DMS 273 treated with DMSO at 0.1 percent for 48 hours (cell line): ENCODE results near the gene PRKCG.
"Not testable (repeated sequence)": the region's sequence is repeated elsewhere in the genome, so short reads cannot be mapped to it uniquely, and the experiment has no call there.

Source experiments
- DNase-seq: peaks from one replicate; lab custom pipeline; 2025; lab: John Stamatoyannopoulos, UW

PRKCG gene

DNA sequence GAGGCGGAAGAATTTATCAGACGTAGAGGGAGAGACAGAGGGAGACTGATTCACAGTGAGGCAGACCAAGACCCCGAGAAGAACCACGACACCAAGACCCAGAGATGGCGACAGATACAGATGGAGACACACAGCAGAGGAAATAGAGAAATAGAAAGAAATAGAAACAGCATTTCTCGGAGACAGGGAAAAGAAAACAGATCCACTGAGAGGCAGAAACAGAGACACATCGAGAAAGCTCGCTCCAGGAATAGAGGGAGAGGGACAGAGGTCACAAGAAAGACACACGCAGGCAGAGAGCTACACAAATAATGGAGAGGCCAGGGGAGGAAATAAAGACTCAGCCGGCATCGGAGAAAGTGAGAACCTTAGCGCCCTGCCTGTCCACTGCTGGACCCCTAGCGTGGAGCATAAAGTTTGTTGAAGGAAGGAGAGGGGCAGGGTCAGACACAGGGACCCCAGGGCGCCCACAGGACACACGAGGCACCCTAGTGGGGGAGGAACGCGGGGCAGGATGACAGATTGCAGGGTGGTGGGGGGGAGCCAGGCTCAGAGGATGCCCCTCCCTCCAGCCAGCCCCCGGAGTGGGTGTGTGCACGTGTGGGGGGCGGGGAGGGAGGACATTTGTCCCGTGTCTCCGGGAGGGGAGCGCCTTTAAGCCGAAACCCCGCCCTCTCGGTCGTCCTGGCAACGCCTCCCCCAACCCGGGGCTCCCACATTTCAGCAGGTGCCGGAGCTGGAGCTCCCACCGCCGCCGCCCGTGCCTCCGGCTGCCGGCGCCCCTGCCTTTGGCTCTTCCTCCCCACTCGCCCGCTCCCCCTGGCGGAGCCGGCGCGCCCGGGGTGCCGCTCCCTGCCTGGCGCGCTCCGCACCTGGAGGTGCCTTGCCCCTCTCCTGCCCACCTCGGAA is at the start of gene PRKCG:
PRKCG (plus strand) TSS at position 716 of the 909 bp plus-strand sequence. CDS start 298 bp downstream, outside the sequence.
- DNase-seq, result no peak

DNA sequence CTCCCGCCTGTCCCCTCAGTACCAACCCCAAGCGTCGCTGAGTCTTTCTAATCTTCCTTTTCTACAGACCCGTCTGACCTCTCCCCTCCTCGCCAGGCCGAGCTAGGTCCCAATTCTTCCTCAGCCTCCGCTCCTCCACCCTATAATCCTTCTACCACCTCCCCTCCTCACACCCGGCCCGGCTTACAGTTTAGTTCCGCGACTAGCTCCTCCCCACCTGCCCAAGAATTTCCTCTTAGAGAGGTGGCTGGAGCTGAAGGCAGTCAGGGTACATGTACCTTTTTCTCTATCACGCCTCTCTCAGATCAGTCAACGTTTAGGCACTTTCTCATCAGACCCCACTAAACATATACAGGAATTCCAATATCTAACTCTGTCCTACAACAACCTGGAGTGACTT is 49.1 kb upstream of the PRKCG start:
- DNase-seq, result not testable (repeated sequence)

DNA sequence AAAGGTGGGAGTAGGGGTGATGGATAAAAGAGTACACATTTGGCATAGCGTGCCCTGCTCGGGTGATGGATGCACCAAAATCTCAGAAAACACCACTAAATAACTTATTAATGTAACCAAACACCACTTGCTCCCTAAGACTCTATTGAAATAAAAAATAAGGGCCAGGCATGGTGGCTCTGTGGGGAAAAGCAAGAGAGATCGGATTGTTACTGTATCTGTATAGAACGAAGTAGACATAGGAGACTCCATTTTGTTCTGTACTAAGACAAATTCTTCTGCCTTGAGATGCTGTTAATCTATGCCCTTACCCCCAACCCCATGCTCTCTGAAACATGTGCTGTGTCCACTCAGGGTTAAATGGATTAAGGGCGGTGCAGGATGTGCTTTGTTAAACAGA is 43.6 kb upstream of the PRKCG start:
- DNase-seq, result not testable (repeated sequence)

DNA sequence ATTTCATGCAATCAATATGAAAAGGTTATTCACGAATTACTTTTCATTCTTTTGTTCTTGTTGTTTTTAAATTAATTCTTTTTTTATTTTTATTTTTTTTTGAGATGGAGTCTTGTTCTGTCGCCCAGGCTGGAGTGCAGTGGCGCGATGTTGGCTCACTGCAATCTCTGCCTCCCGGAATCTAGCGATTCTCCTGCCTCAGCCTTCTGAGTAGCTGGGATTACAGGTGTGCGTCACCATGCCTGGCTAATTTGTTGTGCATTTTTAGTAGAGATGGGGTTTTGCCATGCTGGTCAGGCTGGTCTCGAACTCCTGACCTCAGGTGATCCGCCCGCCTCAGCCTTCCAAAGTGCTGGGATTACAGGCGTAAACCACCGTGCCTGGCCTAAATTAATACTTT is 41.8 kb upstream of the PRKCG start:
- not testable (repeated sequence) for DNase-seq

DNA sequence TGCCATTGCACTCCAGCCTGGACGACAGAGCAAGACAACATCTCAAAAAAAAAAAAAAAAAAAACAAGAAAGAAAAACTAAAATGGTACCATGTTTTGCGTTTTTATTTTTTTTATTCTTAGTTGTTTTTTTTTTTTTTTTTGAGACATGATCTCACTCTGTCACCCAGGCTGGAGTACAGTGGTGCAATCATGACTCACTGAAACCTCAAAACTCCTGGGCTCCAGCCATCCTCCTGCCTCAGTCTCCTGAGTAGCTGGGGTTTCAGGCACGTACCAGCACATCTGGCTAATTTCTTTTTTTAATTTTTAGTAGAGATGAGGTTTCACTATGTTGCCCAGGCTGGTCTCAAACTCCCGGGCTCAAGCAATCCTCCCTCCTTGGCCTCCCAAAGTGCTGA is 41.1 kb upstream of the PRKCG start:
- not testable (repeated sequence) for DNase-seq

DNA sequence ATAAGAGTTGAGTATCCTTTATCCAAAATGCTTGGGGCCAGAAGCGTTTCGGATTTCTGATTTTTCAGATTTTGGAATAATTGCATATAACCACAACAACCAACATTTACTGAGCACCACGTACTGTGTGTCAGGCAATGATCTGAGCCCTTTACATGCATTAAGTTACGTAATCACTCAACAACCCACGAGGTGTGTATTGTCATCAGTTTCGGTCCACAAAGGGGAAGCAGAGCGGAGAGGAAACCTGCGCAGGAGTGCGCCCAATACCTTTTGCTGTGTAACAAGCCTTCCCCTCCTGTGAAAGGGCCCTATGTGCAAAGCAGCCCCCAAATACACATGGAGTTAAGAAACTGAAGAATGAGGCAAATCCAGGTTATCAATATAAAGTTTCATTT is 37.1 kb upstream of the PRKCG start:
- no peak for DNase-seq

DNA sequence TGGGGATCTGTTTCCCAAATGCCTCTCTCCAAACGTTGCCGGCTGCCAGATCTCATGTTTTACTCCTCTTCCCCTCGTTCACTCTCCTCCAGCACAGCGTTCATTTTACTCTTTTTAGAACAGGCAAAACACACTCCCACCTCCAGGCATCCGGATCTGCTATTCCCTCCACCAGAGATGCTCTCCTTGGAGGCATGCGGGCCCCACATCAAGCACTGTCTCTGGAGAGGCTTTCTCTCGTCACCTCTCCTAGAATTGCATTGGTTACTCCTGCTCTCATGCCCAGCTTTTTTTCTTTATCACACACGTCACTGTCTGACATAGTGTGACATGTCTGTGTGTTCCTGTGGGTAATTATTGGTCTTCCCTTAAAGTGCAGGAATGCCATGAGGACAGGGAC is 34.4 kb upstream of the PRKCG start:
- no peak for DNase-seq

DNA sequence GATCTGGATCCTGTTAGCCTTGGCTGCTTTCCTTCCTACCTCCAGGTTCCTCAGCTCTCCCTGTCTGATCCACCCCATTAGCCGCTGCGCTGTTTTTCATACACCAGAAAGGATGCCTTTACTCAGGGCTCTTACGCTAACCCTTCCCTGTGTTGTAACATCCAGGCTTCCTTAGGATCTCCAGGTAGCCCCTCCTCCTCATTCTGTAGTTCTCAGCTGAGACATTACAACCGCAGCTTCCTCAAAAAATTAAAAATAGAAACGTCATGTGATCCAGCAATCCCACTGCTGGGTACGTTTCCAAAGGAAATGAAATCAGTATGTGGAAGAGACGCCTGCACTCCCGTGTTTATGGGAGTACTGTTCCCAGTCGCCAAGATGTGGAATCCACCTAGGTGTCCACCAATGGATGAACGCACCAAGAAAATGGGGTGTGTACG is 32.7 kb upstream of the PRKCG start:
- no peak for DNase-seq

DNA sequence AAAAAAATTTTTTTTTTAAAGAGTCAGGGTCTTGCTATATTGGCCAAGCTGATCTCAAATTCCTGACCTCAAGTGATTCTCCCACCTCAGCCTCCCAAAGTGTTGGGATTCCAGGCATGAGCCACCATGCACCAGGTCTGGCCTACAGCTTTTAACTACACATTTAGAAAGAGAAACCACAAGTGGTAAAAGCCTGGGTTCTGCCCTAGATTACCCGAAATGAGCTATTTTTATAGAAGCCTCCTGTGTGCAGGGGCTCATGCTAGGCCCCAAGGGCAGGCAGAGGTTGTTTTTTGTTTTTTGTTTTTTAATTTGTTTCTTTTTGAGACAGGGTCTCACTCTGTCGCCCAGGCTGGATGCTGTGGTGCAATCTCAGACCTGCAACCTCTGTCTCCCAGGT is 28.3 kb upstream of the PRKCG start:
- DNase-seq, result no peak

DNA sequence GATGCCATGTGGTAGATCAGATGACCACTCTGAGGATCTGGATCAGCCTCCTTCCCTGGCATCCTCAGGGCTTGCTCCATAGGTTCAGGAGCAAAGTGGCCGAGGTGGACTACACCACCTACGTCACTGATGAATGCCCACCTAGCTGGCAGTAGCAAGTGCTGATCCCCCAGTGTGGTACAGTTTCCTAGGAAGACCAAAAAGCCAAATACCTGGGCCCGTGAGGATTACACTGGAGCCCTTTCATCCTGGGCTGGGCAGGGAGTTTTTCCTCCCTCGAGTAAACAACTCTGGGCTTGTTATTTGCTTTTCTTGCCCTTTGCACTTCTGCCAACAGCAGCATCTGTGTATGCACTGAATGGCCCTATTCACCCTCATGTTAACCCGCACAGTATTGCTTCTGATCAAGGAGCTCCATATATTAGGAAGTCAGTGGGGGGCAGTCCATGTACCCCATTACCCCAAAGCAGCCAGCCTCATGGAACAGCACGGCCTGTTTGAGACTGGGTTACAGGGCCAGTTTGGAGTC is 17.6 kb upstream of the PRKCG start:
- no peak for DNase-seq

DNA sequence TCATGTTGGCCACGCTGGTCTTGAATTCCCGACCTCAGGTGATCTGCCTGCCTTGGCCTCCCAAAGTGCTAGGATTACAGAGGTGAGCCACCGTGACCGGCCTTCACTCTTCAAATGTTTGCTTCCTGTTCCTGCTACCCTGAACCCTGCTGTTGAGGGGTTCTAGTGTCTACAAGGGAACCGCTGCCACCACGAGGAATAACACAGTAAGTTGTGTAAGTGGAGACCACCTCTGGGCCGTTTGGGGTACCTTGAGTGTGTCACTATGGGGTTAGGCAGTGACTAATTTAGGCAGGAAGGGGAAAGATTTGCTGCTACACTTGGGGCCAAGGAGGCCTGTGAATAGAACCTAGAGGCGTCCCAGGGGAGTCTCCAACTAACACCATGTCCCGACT is 16.5 kb upstream of the PRKCG start:
- no peak for DNase-seq

DNA sequence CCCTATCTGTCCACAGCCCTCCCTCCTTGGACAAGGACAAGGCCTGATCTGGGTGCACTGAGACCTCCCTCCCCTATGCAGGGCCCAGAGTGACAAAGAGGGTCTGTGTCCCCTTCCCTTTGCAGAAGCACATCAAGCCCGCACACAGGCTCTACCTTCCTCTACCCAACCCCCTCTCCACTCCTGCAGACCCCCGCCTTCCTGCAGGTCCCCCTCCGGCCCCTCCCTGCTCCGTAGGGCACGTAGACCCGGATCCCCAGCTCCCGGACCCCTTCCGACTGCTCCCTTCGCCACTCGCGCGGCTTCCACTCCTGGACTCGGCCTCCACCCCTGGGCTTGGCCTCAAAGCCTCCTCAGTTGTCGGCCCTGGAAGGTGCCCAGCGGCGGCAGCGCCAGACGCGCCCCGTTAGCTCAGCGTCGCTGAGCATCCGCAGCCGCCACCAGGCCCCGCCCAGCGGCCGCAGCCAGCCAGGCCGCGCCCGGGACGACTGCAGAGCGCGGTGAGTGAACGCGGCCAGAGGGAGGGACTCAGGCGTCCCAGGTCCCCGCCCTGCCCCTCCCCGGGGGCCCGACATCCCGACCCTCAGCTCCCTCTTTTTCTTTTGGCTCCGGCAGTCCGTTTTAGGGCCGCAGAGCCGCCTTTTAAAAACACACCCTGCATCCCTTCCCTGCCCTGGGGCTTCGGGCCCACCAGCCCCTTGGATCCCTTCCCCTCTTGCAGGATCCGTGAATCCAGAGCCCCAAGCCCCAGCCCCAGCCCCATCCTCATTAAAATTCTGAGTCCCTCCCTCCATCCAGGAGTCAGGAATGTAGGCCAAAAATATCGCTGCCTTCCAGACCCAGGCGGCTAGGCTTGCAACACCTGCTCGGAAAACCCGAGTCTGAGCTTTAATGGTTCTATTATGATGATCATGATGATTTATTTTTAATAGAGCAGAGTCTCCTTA is 15.8 kb upstream of the PRKCG start:
- no peak for DNase-seq

DNA sequence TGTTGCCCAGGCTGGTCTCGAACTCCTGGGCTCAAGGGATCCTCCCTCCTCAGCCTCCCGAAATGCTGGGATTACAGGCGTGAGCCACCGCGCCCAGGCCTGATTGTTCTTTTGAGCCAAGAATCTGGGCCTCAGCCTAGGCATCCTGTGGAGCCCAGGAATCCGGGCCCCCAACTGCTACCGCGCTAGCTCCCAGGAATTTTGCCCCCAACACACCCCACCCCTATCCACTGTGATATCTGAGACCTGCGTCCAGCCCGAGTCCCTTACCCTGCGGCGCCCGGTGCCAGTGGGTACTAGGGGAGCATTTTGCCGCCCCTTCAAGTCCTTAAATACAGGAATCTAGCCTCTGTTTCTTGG is 15.2 kb upstream of the PRKCG start:
- DNase-seq, result no peak

DNA sequence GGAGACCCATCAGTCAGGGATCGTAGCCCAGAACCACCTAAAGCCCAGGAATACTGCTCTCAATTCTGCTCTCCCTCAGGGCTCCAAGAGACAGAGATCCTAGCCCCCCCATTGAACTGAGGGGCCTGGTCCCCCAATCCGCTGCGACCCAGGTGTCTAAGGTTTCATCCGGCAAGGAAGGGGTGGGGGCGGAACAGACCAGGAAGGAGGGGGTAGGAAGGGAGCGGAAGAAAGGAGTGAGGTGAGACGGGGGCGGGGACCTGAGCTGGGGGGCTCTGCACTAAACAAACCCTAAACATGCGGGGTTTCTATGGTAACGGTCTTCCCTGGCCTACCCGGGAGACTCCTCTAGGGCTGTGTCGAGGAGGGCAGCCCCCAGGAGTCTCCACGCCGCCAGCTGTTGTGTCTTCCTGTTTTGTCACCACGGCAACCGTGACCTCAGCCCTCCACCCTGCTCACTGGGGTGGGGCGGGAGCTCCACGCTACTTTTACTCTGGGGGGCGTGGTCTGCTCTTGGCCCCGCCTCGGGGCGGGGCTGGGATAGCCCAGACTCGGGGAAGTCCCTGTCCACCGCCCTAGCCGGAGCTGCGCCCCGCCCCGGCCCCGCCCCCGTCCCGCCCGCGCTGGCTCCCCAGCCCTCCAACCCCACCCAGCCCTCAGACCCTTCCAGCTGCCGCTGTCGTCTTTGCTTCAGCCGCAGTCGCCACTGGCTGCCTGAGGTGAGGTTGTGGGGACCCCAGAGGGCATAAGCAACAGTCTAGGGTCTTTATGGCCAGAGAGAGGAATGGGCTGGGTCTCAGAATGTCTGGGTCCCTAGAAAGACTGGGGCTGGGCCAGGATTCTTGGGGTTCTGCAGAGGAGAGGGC is 14.5 kb upstream of the PRKCG start, which contains the start of gene MYADM:
MYADM (plus strand) TSS at position 659 of the 866 bp plus-strand sequence. CDS start 5,647 bp downstream, outside the sequence.
- peak; percentile 48 for DNase-seq

DNA sequence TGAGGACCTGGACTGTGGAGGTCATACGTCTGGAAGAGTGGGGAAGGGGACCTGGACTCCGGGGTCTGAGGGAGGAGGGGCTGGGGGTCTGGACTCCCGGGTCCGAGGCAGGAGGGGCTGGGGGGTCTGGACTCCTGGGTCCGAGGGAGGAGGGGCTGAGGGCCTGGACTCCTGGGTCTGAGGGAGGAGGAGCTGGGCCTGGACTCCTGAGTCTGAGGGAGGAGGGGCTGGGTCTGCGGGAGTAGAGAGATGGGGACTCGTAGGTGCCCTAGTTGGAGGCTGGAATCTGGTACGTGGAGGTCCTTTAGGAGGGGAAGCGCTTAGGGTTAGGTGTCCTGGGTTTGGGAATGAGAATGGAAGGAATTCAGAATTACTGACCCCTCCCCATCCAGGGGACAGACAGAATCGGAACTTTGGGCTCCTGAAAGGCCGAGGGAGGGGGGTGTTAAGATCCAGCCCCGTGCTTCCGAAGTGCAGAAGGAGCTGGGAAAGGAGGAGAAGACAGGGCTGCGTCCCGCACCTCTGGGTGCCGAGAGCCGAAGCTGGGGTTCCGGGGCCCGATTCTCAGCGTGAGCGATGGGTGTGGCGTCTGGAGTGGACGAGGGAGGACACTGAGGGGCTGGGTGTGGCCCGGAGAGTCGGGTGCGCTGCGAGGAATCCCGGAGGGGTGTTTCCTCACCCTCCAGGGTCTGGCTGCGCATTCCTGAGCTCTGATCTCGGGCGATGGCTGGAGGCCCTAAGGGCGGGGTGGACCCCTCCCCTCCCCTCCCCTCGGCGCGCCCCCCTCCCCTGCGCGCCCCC is 13.7 kb upstream of the PRKCG start:
- no peak for DNase-seq

DNA sequence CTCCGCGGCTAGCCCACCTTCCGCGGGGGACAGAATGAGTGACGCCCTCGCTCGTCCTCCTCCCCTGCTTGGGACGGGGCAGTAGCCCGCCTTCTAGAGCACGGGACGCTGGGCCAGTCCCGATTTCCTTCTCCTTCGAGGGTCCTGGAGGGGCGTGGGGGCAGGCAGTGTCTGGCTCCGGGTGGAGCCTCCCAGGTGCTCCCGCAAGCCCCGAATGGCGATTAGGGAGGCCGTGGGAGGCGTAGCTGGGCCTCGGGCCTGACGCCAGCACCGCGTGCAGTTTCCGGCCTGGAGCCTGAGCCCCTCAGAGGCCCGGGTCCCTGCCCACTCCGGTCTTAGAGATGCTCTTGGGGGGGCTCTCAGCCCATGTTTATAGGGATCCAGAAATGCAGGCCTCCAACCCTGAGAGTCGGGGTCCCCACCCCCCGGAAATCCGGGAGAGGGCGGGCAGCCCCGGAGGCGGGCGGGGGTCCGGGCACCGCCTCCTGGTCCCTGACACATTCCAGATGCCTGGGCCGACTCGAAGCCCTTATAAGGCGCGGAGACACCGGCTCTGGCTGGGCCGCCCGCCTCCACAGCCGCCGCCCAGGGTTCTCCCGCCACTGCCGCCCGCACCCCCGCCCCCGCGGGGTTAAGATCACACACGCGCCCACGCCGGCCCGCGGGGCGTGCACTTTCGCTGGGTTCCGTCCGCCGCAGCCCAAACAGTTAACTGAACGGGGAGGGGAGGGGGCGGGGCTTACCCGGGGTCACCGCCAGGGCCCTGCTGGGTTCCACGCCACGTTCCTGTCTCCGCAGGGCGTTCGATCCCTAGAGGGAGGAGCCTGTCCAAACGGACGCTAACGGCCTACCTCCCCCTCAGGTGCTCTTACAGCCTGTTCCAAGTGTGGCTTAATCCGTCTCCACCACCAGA is 12.8 kb upstream of the PRKCG start:
- no peak for DNase-seq

DNA sequence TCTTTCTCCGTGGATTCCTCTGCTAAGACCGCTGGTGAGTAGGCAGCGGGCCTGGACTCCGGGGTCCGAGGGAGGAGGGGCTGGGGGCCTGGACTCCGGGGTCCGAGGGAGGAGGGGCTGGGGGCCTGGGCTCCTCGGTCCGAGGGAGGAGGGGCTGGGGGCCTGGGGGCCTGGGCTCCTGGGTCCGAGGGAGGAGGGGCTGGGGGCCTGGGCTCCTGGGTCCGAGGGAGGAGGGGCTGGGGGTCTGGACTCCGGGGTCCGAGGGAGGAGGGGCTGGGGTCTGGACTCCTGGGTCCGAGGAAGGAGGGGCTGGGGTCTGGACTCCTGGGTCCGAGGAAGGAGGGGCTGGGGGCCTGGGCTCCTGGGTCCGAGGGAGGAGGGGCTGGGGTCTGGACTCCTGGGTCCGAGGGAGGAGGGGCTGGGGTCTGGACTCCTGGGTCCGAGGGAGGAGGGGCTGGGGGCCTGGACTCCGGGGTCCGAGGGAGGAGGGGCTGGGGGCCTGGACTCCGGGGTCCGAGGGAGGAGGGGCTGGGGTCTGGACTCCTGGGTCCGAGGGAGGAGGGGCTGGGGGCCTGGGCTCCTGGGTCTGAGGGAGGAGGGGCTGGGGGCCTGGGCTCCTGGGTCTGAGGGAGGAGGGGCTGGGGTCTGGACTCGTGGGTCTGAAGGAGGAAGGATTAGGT is 12.1 kb upstream of the PRKCG start:
- not testable (repeated sequence) for DNase-seq

DNA sequence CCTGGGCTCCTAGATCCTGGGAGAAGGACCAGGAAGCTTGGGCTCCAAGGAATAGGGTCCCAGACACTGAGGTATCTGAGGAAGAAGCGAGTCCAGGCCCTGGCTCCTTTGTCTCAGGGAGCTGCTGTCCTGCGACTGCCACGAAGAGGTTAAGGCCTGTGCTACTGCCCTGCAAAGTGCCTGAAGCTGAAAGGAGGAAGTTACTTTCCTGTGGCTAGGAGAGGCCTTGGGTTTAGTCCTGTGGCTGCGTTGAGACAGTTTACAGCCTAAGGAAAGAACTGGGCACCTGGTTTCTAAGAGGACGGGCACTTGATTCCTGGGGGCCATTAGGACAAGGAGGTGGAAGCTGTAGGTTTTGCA is 11.5 kb upstream of the PRKCG start:
- DNase-seq, result no peak

DNA sequence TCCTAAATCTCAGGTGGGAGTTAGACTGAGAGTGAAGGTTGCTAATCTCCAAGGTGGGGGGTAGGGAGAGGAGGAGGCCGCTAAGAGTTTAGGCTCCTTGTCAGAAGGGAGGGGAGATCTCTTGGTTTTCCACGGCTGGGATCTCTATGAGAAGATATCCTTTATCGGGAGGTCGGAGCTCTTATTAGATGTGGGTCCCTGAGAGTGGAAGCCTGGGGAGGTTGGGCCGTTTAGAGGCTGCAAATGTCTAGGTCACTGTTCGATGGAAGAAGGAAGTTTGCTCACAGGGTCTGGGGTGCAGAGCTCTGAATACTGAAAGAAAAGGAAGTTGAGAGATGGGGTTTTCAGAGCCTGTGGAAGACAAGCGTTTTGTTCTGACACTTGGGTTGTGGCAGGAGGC is 10.5 kb upstream of the PRKCG start:
- no peak for DNase-seq
